ENCODE results near the gene SURF4. TPM values are rescaled to one million over a fixed set of nuclear protein-coding genes. Genes with fewer than 3 reads are reported as not detected.

SURF4 gene
- total RNA-seq, 2 donors from 2014 or later: 426 to 494 TPM

DNA sequence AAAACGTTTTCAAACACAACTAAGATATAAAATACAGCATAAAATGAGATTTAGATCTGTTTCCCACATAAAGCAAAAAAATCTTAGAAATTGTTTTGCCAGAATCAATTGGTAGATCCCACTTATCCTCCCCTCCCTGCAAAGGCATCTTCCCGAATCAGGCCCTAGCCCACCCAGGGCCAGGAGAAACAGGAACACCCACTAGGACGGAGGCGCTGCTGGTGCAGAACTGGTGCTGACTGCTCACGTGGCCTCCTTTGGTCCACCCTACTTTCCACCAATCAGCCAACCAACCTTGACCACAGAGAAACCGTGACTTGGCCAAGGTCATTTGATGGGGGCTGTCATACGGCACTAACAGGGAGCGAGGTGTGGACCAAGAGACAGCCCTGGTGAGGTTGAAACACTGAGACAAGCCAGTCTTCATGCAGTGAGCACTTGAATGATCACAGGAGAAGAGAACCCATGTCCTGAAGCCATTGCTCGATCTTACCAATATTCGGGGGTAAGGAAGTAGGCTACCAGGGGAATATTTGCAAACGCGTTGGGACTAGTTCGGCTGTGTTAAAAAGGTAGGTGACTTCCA is 14.3 kb downstream of the SURF4 start:
- H3K4me1 Mint-ChIP-seq (ENCODE audit: low read depth): peaks cover 59% of the 10 kb centered on the region
- no peak for ATAC-seq (replicated peaks in 1 of 2)
- no peaks in the 10 kb centered on the region for H3K27me3 Mint-ChIP-seq (ENCODE audit: low read depth)
- no peak for DNase-seq
- peak overlapping the region in 1 of 2 donors; percentile 13 for H3K4me3 Mint-ChIP-seq
- peaks cover 5 to 31% of the 10 kb centered on the region in 2 donors for H3K36me3 Mint-ChIP-seq (ENCODE audit: insufficient read depth in 2 of 2)
- H3K9me3 Mint-ChIP-seq: no peaks in the 10 kb centered on the region
- peak overlapping the region; percentile 61 for H3K27ac Mint-ChIP-seq

DNA sequence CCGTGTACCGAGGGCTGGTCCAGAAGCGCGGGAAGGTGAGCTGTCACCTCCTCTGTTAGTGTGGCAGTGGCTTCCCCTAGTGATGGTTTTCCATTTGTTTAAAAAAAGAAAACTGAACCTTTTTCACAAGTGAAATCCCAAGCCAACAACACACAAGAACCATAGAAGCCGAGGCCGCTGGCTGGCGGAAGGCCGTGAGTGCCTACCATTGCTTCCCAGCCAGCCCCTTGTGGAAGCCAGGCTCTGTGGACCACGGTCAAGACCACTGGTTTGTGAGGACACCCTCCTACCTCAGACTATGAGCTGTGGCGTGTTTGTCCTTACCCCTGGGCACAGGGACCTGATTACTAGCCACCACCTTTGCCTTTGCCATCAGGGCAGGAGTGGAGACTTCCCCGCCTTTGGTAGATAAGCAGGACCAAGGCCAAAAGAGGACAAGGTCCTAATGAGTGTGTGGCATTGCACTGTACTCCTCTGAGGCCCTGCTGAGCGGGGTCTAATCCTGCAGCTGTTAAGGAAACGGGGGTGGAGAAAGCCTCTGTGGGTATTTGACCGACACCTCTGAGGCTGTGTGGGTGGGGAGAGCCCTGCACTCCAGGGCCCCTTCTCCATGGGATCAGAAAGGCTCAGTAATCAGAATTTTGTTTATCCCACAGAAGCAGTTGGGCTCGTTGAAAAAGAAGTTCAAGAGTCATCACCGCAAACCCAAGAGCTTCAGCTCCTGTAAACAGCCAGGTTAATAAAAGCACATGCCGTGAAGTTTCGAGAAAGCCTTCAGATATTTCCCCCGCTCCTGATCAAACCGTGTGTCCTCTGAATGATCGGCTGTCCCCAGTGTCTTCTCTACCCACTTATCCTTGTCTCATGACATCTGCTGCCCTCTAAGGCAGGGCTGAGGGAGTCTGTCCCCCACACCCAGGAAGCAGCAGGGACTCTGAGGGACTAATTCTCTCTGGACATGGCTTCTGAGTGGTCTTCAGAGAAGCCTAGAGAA is 15.2 kb downstream of the SURF4 start:
- H3K4me3 Mint-ChIP-seq: peak overlapping the region in 1 of 2 donors; percentile 13
- H3K27me3 Mint-ChIP-seq (ENCODE audit: low read depth): no peaks in the 10 kb centered on the region
- ATAC-seq (replicated peaks in 1 of 2) (no peak), DNase-seq (peak in 1 of 2 donors; percentile 26)
- no peaks in the 10 kb centered on the region for H3K9me3 Mint-ChIP-seq
- H3K4me1 Mint-ChIP-seq (ENCODE audit: low read depth): peaks cover 61% of the 10 kb centered on the region
- H3K36me3 Mint-ChIP-seq (ENCODE audit: insufficient read depth in 2 of 2): peaks cover 5 to 24% of the 10 kb centered on the region in 2 donors
- H3K27ac Mint-ChIP-seq: peak overlapping the region; percentile 71

DNA sequence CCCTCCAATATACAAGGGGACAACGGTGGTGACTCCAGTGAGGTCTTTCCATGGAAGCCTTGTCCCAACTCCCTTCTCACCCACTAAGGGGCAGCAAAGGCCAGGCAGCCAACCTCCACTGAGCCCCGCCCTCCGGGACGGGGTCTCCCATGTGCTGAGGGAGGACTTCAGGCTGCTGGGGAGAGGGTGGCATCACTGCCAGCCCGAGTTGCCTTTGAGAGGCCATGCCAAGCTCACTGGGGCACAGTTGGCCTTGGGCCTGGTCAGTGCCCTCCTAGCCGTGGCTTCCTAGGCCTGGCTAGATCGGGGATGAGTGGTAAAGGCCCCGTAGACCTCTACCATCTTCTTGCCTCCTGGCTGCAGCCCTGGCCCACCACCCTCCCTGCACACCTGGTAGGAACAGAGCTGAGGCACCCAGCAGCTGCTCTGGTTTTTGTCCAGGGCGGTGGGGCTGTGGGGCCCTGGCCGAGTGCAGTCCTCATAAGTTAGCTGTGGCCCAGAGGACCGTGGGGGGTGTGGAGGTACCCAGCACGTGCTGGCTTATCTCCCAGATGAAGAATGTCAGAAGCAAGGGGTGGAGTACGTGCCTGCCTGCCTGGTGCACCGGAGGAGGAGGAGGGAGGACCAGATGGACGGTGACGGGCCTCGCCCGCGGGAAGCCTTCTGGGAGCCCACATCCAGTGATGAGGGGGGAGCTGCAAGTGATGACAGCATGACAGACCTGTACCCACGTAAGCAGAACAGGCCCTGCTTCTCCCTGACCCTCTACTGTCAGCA is 16.3 kb downstream of the SURF4 start:
- ATAC-seq (replicated peaks in 1 of 2) (peak in 1 of 2 donors; percentile 4), DNase-seq (peak; percentile 42 to 56)
- Mint-ChIP-seq H3K36me3 (ENCODE audit: insufficient read depth in 2 of 2) (peaks cover 4 to 18% of the 10 kb centered on the region in 2 donors), H3K4me3 (peak overlapping the region in 1 of 2 donors; percentile 24), H3K27me3 (ENCODE audit: low read depth) (no peaks in the 10 kb centered on the region), H3K27ac (peak overlapping the region; percentile 71), H3K4me1 (ENCODE audit: low read depth) (peaks cover 72% of the 10 kb centered on the region), H3K9me3 (no peaks in the 10 kb centered on the region)

DNA sequence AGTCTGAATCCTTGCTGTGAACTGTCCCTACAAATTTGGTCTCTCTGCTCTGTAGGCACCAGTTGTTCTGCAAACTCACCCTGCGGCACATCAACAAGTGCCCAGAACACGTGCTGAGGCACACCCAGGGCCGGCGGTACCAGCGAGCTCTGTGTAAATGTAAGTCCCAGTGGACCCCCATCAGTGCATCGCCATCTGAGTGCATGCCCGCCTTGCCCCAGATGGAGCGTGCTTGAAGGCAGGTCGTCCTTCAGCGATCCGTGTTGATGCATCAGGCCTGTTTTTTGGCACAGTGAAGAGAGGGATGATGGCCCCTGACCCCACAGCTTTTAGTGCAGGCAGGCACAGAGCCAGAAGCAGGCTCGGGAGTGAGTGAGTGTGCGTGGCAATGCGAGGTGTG is 18.2 kb downstream of the SURF4 start:
- peak overlapping the region; percentile 82 to 89 for H3K4me3 Mint-ChIP-seq
- H3K27me3 Mint-ChIP-seq (ENCODE audit: low read depth): no peaks in the 10 kb centered on the region
- peaks cover 78% of the 10 kb centered on the region for H3K4me1 Mint-ChIP-seq (ENCODE audit: low read depth)
- no peaks in the 10 kb centered on the region for H3K9me3 Mint-ChIP-seq
- peak overlapping the region; percentile 87 for H3K27ac Mint-ChIP-seq
- peaks cover 3 to 5% of the 10 kb centered on the region in 2 donors for H3K36me3 Mint-ChIP-seq (ENCODE audit: insufficient read depth in 2 of 2)
- ATAC-seq (replicated peaks in 1 of 2) (no peak), DNase-seq (no peak)

DNA sequence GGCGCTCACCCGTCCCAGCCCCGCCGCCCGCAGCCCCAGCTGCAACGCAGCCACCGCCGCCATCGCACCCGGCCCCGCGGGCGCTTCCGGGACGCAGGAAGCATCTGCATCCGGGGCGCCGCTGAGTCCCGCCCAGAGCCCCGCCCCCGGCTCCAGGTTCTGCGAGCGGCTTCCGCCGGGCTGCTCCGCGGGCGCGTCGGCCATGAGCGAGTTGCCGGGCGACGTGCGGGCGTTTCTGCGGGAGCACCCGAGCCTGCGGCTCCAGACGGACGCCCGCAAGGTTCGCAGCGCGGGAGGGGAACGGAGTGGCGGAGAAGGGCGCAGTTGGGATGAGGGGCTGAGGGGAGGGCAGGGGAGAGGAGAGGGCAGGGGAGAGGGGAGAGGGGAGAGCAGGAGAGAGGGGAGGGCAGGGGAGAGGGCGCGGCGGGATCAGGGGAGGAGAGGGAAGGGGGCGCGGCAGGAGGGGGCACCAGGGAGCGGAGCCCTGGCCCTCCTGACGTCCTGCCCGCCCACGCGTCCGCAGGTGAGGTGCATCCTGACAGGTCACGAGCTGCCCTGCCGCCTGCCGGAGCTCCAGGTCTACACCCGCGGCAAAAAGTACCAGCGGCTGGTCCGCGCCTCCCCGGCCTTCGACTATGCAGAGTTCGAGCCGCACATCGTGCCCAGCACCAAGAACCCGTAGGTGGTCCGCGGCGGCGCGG is 19.3 kb downstream of the SURF4 start, which contains the start of the genes SURF1 and SURF2:
TSS of gene SURF1 (minus strand) at position 97 of the 701 bp plus-strand sequence. CDS start at position 63, 34 bp downstream.
TSS of gene SURF2 (plus strand) at position 160 of the 701 bp plus-strand sequence. CDS start at position 203, 43 bp downstream.
- Mint-ChIP-seq H3K9me3 (no peaks in the 10 kb centered on the region), H3K27me3 (ENCODE audit: low read depth) (no peaks in the 10 kb centered on the region), H3K27ac (peak within 1 kb of the TSS; percentile 87), H3K36me3 (ENCODE audit: insufficient read depth in 2 of 2) (peaks cover 5 to 6% of the 10 kb centered on the region in 2 donors), H3K4me3 (peak within 1 kb of the TSS; percentile 91), H3K4me1 (ENCODE audit: low read depth) (peaks cover 82% of the 10 kb centered on the region)
- DNase-seq (peak; percentile 93 to 94), ATAC-seq (replicated peaks in 1 of 2) (peak; percentile 74 to 79)

DNA sequence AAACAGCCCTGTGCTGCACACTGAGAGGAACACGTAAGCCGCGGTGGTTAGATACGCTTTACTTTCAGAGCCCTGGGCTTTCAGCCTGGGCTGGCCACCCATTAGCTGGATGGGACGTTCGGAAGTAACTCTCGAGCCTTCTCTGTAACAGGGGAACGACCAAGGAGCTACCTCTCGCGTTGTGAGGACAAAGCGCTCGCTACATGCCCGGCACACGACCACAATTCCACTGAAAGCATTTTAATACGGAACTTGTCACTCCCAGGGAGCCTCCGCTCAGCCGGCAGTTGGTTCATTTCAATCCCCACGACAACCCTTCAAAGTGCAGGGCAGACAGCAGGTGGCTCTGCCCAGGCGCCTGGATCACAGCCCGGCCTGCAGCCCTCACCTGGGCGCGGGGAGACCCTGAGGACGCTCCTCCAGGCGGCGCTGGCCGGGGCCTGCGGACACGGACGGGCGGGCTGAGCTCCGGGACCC is 19.9 kb downstream of the SURF4 start:
- H3K27ac Mint-ChIP-seq: peak overlapping the region; percentile 83

DNA sequence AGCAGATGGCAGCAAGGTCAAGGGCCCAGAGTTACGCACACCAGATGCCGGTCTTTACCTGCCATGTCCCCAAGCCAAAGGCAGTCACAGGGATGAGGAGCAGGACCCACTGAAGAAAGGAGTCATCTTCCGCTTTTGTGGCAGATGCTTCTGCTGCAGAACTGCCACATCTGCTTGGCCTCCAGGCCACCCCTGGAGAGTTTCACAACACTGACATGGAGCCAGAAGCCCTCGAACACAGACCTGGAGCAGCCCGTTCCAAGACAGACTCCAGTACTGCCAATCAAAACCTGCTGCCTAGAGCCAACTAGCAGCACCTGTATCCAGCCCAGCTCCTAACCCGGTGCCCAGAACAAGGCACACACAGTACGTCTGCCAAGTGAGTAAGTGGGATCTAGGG is 21.1 kb downstream of the SURF4 start:
- H3K27me3 Mint-ChIP-seq (ENCODE audit: low read depth): no peaks in the 10 kb centered on the region
- H3K27ac Mint-ChIP-seq: peak overlapping the region; percentile 43
- H3K36me3 Mint-ChIP-seq (ENCODE audit: insufficient read depth in 2 of 2): peaks cover 7 to 12% of the 10 kb centered on the region in 2 donors

More for the DNA sequence above, 19.9 kb downstream of the SURF4 start:
- Mint-ChIP-seq H3K4me1 (ENCODE audit: low read depth) (peaks cover 82% of the 10 kb centered on the region), H3K4me3 (peak overlapping the region; percentile 91), H3K9me3 (no peaks in the 10 kb centered on the region), H3K27me3 (ENCODE audit: low read depth) (no peaks in the 10 kb centered on the region), H3K36me3 (ENCODE audit: insufficient read depth in 2 of 2) (peaks cover 5 to 6% of the 10 kb centered on the region in 2 donors)
- DNase-seq: peak in 1 of 2 donors; percentile 21
- peak; percentile 23 to 38 for ATAC-seq (replicated peaks in 1 of 2)

DNA sequence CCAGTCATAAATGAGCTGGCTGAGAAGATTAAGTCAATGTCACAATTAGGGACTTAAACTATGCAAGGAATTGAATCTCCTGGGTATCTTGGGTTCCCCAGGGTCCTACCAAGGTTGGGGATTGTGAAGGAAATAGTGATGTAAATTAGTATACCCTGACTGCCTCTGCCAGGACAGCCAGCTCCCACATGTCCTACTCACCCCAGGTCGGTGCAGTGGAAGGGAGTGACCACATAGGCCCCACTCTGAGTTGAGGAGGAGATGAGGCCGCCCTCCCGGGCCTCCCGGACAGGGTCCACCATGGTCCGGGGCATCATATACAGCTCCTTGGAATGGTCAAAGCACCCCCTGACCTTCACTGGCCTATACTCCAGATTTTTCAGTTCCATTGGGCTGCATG is 22.3 kb downstream of the SURF4 start:
- H3K4me3 Mint-ChIP-seq: no peak overlapping the region
- DNase-seq: no peak
- H3K36me3 Mint-ChIP-seq (ENCODE audit: insufficient read depth in 2 of 2): peaks cover 17 to 24% of the 10 kb centered on the region in 2 donors
- H3K4me1 Mint-ChIP-seq (ENCODE audit: low read depth): peaks cover 82% of the 10 kb centered on the region
- no peaks in the 10 kb centered on the region for H3K9me3 Mint-ChIP-seq
- ATAC-seq (replicated peaks in 1 of 2): no peak
- H3K27me3 Mint-ChIP-seq (ENCODE audit: low read depth): no peaks in the 10 kb centered on the region
- peak overlapping the region; percentile 83 for H3K27ac Mint-ChIP-seq

More for the DNA sequence above, 21.1 kb downstream of the SURF4 start:
- ATAC-seq (replicated peaks in 1 of 2) (no peak), DNase-seq (peak in 1 of 2 donors; percentile 24)
- no peaks in the 10 kb centered on the region for H3K9me3 Mint-ChIP-seq
- H3K4me1 Mint-ChIP-seq (ENCODE audit: low read depth): peaks cover 82% of the 10 kb centered on the region
- H3K4me3 Mint-ChIP-seq: peak overlapping the region; percentile 91

DNA sequence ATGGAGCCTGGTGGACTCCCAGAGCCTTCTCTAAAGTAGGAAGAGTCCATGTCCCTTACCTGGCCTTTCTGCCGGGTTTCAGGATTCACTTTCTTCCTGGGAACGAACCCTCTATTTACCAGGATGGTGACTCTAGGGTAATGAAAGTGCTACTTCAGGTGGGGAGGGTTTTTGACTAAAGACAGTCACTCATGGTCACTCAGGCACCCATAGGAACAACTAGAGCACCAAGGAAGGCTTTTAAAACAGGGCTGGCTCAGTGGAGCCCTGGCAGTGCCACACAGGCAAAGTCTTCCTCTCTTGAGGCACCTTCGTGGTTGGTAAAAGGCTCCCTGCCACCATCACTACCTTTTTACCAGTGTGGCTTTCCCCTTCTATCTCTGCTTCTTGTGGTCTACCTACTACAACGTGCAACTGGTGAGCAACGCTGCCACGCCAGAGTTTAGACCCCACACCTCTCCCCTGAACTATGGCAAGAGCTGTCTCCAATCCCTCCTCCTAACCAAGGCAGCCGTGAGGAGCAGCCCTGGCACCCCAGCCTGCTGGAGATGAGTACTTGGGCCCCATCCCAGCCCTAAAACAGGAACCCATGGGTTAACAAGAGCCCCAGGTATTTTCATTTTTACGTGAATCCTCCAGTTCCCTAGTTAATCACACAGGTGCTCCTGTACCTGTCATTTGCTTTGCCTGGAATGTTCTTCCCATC is 23.1 kb downstream of the SURF4 start:
- peak overlapping the region; percentile 83 for H3K27ac Mint-ChIP-seq
- H3K36me3 Mint-ChIP-seq (ENCODE audit: insufficient read depth in 2 of 2): peaks cover 23 to 30% of the 10 kb centered on the region in 2 donors
- H3K4me1 Mint-ChIP-seq (ENCODE audit: low read depth): peaks cover 76% of the 10 kb centered on the region

DNA sequence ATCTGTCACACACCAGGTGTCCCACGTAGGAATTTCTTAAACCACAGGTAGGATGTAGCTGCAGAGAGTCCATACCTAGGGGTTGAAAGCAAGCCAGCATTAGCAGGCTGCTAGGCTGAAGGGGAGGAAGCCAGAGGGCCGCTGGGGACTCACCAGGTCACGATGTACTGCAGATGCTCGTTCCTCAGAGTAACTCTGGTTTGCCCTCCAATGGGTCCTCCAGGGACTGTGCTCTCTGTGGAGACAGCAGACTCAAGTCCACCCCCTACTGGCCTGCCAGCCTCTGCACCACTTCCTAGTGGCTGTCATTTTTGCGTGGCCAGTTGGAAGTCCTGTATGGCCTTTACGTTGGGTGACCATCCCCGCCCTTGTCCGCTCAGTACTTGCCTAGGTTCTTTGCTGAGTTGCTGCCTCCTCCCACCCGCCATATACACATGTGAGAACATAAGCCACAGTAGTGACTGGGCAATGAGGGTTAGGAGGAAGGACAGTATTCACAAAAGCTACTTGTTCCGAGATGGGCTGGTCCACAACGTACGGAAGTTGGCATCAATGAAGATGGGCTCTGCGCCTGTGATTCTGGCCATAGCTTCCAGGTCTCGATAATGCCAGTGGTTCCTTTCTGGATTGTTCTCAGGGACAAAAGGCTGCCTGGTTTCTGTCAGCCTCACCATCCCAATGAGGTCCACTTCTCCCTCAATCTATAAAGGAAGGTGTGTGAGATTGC is 23.8 kb downstream of the SURF4 start:
- no peak overlapping the region for H3K4me3 Mint-ChIP-seq
- no peaks in the 10 kb centered on the region for H3K27me3 Mint-ChIP-seq (ENCODE audit: low read depth)
- H3K36me3 Mint-ChIP-seq (ENCODE audit: insufficient read depth in 2 of 2): peaks cover 23 to 31% of the 10 kb centered on the region in 2 donors
- peaks cover 71% of the 10 kb centered on the region for H3K4me1 Mint-ChIP-seq (ENCODE audit: low read depth)
- ATAC-seq (replicated peaks in 1 of 2) (no peak), DNase-seq (peak; percentile 32 to 55)
- H3K9me3 Mint-ChIP-seq: no peaks in the 10 kb centered on the region
- peak overlapping the region; percentile 79 for H3K27ac Mint-ChIP-seq

More for the DNA sequence above, 23.1 kb downstream of the SURF4 start:
- no peaks in the 10 kb centered on the region for H3K9me3 Mint-ChIP-seq
- no peaks in the 10 kb centered on the region for H3K27me3 Mint-ChIP-seq (ENCODE audit: low read depth)
- ATAC-seq (replicated peaks in 1 of 2): no peak
- H3K4me3 Mint-ChIP-seq: peak overlapping the region in 1 of 2 donors; percentile 31
- DNase-seq: no peak

DNA sequence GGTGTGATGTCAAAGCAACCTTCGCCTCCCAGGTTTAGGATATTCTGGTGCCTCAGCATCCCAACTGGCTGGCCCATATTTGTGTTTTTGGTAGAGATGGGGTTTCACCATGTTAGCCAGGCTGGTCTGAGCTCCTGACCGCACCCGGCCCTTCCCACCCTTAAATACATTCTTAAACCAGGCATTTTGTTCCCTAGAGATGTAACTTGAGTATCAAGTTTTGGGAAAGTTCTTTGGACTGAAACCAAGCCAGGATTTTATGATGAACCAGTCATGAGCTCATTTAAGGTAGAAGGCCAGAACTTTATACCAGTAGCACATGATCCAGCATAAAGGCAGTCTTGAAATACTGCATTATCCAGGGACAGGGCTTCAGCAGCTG is 24.3 kb downstream of the SURF4 start:
- Mint-ChIP-seq H3K4me3 (no peak overlapping the region), H3K4me1 (ENCODE audit: low read depth) (peaks cover 74% of the 10 kb centered on the region), H3K36me3 (ENCODE audit: insufficient read depth in 2 of 2) (peaks cover 23 to 36% of the 10 kb centered on the region in 2 donors), H3K27ac (no peak overlapping the region), H3K9me3 (no peaks in the 10 kb centered on the region), H3K27me3 (ENCODE audit: low read depth) (no peaks in the 10 kb centered on the region)
- no peak for ATAC-seq (replicated peaks in 1 of 2)
- no peak for DNase-seq

Measured in activated T-cell treated with anti-CD3 and anti-CD28 coated beads, Interleukin-2, amount 50 U/mL, for 72 hours (primary cell).